CD14-positive monocyte (primary cell): Measurements from ENCODE around the gene PHETA2. TPM values are rescaled to one million over a fixed set of nuclear protein-coding genes. Genes with fewer than 3 reads are reported as not detected.

Experiments
- DNase-seq, 3 donors: peaks; one replicate each; pipeline ENCODE4 v3.0.0-alpha.2; 2011 to 2022
- H2AFZ ChIP-seq: 2 replicates; pipeline ENCODE4 v1.6.0; 2012; ENCODE audit warnings: mild to moderate bottlenecking, low read depth, low read length, inconsistent platforms; ENCODE audit not compliant: insufficient read depth, poor library complexity, severe bottlenecking
- H3K27ac ChIP-seq, 2 donors: 1 replicate in 1 of 2; 2 replicates in 1 of 2; pipeline ENCODE4 v1.5.1; 2012 to 2013; ENCODE audit warnings: low read length in 2 of 2, control low read depth in 1 of 2, inconsistent platforms in 1 of 2, low read depth in 1 of 2, mild to moderate bottlenecking in 1 of 2
- H3K27me3 ChIP-seq, 2 donors: one replicate each; pipeline versions ENCODE4 v1.6.0 to v1.6.1; 2011 to 2013; ENCODE audit warnings: low read length in 2 of 2; ENCODE audit not compliant: control insufficient read depth in 2 of 2, insufficient read depth in 2 of 2
- H3K36me3 ChIP-seq, 2 donors: replicated peaks in 1 of 2; 1 replicate in 1 of 2; 2 replicates in 1 of 2; pipeline versions ENCODE4 v1.5.1 to v1.6.1; 2012 to 2013; ENCODE audit warnings: low read length in 2 of 2, control low read depth in 1 of 2, inconsistent platforms in 1 of 2, mild to moderate bottlenecking in 1 of 2; ENCODE audit not compliant: insufficient read depth in 2 of 2, control insufficient read depth in 1 of 2
- H3K4me1 ChIP-seq, 2 donors: 1 replicate in 1 of 2; 2 replicates in 1 of 2; pipeline versions ENCODE4 v1.5.1 to v1.6.1; 2012 to 2013; ENCODE audit warnings: low read length in 2 of 2, control low read depth in 1 of 2, inconsistent platforms in 1 of 2, mild to moderate bottlenecking in 1 of 2, moderate library complexity in 1 of 2; ENCODE audit not compliant: insufficient read depth in 2 of 2, control insufficient read depth in 1 of 2
- H3K4me2 ChIP-seq: replicated peaks from 2 replicates; pipeline ENCODE3; 2012; ENCODE audit warnings: low read length, moderate library complexity, mild to moderate bottlenecking; ENCODE audit not compliant: poor library complexity, severe bottlenecking; ENCODE audit errors: extremely low read depth
- H3K4me3 ChIP-seq, 3 experiments: fragments of 200-600 bp in 1 of 3; sonication (generic) in 1 of 3; replicated peaks in 1 of 3; 1 replicate in 2 of 3; 2 replicates in 1 of 3; pipeline ENCODE4 v1.5.1; 2011 to 2013; ENCODE audit warnings: low read length in 3 of 3, mild to moderate bottlenecking in 3 of 3, control low read depth in 2 of 3, low read depth in 2 of 3, inconsistent platforms in 1 of 3, moderate library complexity in 1 of 3
- H3K79me2 ChIP-seq: 2 replicates; pipeline ENCODE4 v1.6.0; 2012; ENCODE audit warnings: mild to moderate bottlenecking, control low read depth, inconsistent platforms, low read length, moderate library complexity; ENCODE audit not compliant: insufficient read depth
- H3K9ac ChIP-seq: 2 replicates; pipeline ENCODE4 v1.6.0; 2017; ENCODE audit warnings: low read length, mild to moderate bottlenecking; ENCODE audit not compliant: insufficient read depth, poor library complexity, severe bottlenecking
- H3K9me3 ChIP-seq, 2 donors: replicated peaks in 1 of 2; 1 replicate in 1 of 2; 2 replicates in 1 of 2; pipeline versions ENCODE4 v1.5.1 to v1.6.1; 2012 to 2013; ENCODE audit warnings: low read length in 2 of 2, control low read depth in 1 of 2; ENCODE audit not compliant: control insufficient read depth in 1 of 2, insufficient read depth in 1 of 2
- H4K20me1 ChIP-seq: 2 replicates; pipeline ENCODE4 v1.6.0; 2012; ENCODE audit warnings: mild to moderate bottlenecking, low read length, control low read depth, moderate library complexity; ENCODE audit not compliant: insufficient read depth
- H3K27ac Mint-ChIP-seq, 7 donors: one replicate each; pipeline ENCODE4 v1.8.0; 2020; ENCODE audit warnings: mild to moderate bottlenecking in 7 of 7, mixed read lengths in 7 of 7, moderate library complexity in 6 of 7, inconsistent platforms in 2 of 7
- H3K27me3 Mint-ChIP-seq, 3 donors: one replicate each; pipeline ENCODE4 v1.8.0; 2021 to 2022; ENCODE audit warnings: low read depth in 3 of 3, mild to moderate bottlenecking in 3 of 3, mixed read lengths in 3 of 3, moderate library complexity in 3 of 3, inconsistent platforms in 1 of 3
- H3K36me3 Mint-ChIP-seq, 2 donors: one replicate each; pipeline ENCODE4 v1.8.0; 2020; ENCODE audit warnings: mixed read lengths in 2 of 2, inconsistent platforms in 1 of 2, mild to moderate bottlenecking in 1 of 2
- H3K4me1 Mint-ChIP-seq: one replicate; pipeline ENCODE4 v1.8.0; 2020; ENCODE audit warnings: mild to moderate bottlenecking, mixed read lengths
- H3K4me3 Mint-ChIP-seq, 2 donors: one replicate each; pipeline ENCODE4 v1.8.0; 2020; ENCODE audit warnings: mild to moderate bottlenecking in 2 of 2, mixed read lengths in 2 of 2, moderate library complexity in 1 of 2
- H3K9me3 Mint-ChIP-seq, 7 donors: one replicate each; pipeline ENCODE4 v1.8.0; 2020 to 2022; ENCODE audit warnings: mixed read lengths in 7 of 7, mild to moderate bottlenecking in 6 of 7, moderate library complexity in 6 of 7, inconsistent platforms in 2 of 7
- CTCF ChIP-seq: fragments of 200-600 bp; IDR thresholded peaks from one replicate; pipeline ENCODE4 v1.8.0; 2022; ENCODE audit warnings: antibody characterized with exemption, mild to moderate bottlenecking
- WGBS: methylation state at CpG from one replicate; pipeline ENCODE4 v1.1.5; 2013; ENCODE audit warnings: missing lambda C conversion rate; ENCODE audit not compliant: insufficient coverage; 5-methylcytosine and 5-hydroxymethylcytosine counted together
- intact Hi-C, 2 donors: fragments of 100-400 bp; cut with micrococcal nuclease; formaldehyde crosslinking; loops; one replicate each; pipeline versions ENCODE4 v1.15.0 to v1.15.1; 2023
- polyA plus RNA-seq, 3 donors: library from polyadenylated mRNA; depleted of rRNA in 1 of 3; unstranded in 2 of 3; stranded (reverse) in 1 of 3; fragments of 300-500 nt in 2 of 3; fragments of >200 nt in 1 of 3; fragmentation: Illumina TruSeq in 2 of 3; gene quantifications; 1 replicate in 2 of 3; 2 replicates in 1 of 3; pipeline ENCODE4 v1.2.3, GENCODE V29; 2012 to 2021

PHETA2 gene
- polyA plus RNA-seq, 3 donors: 2.4 to 3.6 (median 3.3) TPM

- H3K4me3 Mint-ChIP-seq: no peak overlapping the region
- H3K27ac Mint-ChIP-seq: no peak overlapping the region
- no peak overlapping the region for H3K4me2 ChIP-seq
- H2AFZ ChIP-seq: no peak overlapping the region
- DNase-seq: no peak
- TF ChIP-seq CTCF: no peak
- no peaks in the 10 kb centered on the region for H3K79me2 ChIP-seq
- H3K27me3 ChIP-seq: no peaks in the 10 kb centered on the region
- peaks cover 10 to 37% of the 10 kb centered on the region in 2 donors for H3K36me3 Mint-ChIP-seq
- H3K9ac ChIP-seq: no peak overlapping the region
- peaks cover 6% of the 10 kb centered on the region for H3K4me1 Mint-ChIP-seq
- no peaks in the 10 kb centered on the region for H3K4me1 ChIP-seq
- H3K36me3 ChIP-seq: peaks cover 0 to 13% of the 10 kb centered on the region in 2 donors
- peaks cover 20 to 23% of the 10 kb centered on the region in 2 donors for H3K9me3 ChIP-seq
- H4K20me1 ChIP-seq: no peaks in the 10 kb centered on the region
- peaks cover 0 to 3% (median 2%) of the 10 kb centered on the region in 3 donors for H3K27me3 Mint-ChIP-seq
- H3K27ac ChIP-seq: no peak overlapping the region
- H3K4me3 ChIP-seq: no peak overlapping the region
- H3K9me3 Mint-ChIP-seq: peaks cover 15 to 39% (median 27%) of the 10 kb centered on the region in 7 donors
- intact Hi-C loops: no loop called here
Observed at GRCh38 chr22:42041784-42042183, 32.3 kb upstream of the PHETA2 start.

GRCh38 chr22:42050641-42051180 lies 23.3 kb upstream of the PHETA2 start:
- H3K4me2 ChIP-seq: no peak overlapping the region
- DNase-seq: no peak
- Mint-ChIP-seq H3K9me3 (peaks cover 0 to 2% (median 0%) of the 10 kb centered on the region in 7 donors), H3K4me1 (peaks cover 17% of the 10 kb centered on the region), H3K27me3 (no peaks in the 10 kb centered on the region), H3K4me3 (no peak overlapping the region), H3K36me3 (peaks cover 4 to 44% of the 10 kb centered on the region in 2 donors), H3K27ac (no peak overlapping the region)
- intact Hi-C loops: no loop called here
- H2AFZ ChIP-seq: no peak overlapping the region
- H3K27ac ChIP-seq: no peak overlapping the region
- H3K9me3 ChIP-seq: no peaks in the 10 kb centered on the region
- H3K79me2 ChIP-seq: no peaks in the 10 kb centered on the region
- no peaks in the 10 kb centered on the region for H3K27me3 ChIP-seq
- H3K4me3 ChIP-seq: no peak overlapping the region
- TF ChIP-seq CTCF: no peak
- H3K36me3 ChIP-seq: peaks cover 0 to 5% of the 10 kb centered on the region in 2 donors
- no peaks in the 10 kb centered on the region for H4K20me1 ChIP-seq
- WGBS: no CpG with 5 or more reads among the region's 2 CpGs
- H3K4me1 ChIP-seq: peaks cover 9 to 23% of the 10 kb centered on the region in 2 donors
- H3K9ac ChIP-seq: no peak overlapping the region
